A673 (cell line): ENCODE data around the gene RALGPS1. TPM values are rescaled to one million over a fixed set of nuclear protein-coding genes. Genes with fewer than 3 reads are reported as not detected.

Experiments used
- BruUV-seq: library from RNA; stranded (reverse); fragments of 400-500 nt; replicated peaks from 2 replicates; lab custom pipeline; 2021; lab: Mats Ljungman, UMichigan
- CTCF ChIA-PET: fragments of 300-600 bp; sonication (Branson Sonifier 250); formaldehyde crosslinking; loops from one replicate; lab custom pipeline; 2022; ENCODE audit warnings: antibody characterized with exemption; lab: Charles Lee
- POLR2A ChIA-PET: fragments of 300-600 bp; sonication (Branson Sonifier 250); formaldehyde crosslinking; loops from one replicate; lab custom pipeline; 2022; ENCODE audit warnings: antibody characterized with exemption; ENCODE audit not compliant: low non-redundant PET; lab: Charles Lee
- DNase-seq: peaks from one replicate; pipeline ENCODE4 v3.0.0-alpha.2; 2015; ENCODE audit warnings: low spot score
- H3K27ac ChIP-seq: fragments of 200-600 bp; sonication (generic); 2 replicates; pipeline ENCODE4 v1.5.1; 2016; ENCODE audit warnings: mixed run types, low read depth, mild to moderate bottlenecking, mixed read lengths, antibody characterized with exemption, low read length; ENCODE audit not compliant: poor library complexity, severe bottlenecking
- H3K27me3 ChIP-seq: fragments of 200-600 bp; sonication (generic); replicated peaks from 2 replicates; pipeline ENCODE4 v1.6.1; 2017; ENCODE audit warnings: mixed run types, low read depth, mild to moderate bottlenecking, mixed read lengths, antibody characterized with exemption, low read length; ENCODE audit not compliant: insufficient read depth, poor library complexity
- H3K36me3 ChIP-seq: fragments of 200-600 bp; sonication (generic); 2 replicates; pipeline ENCODE4 v1.6.1; 2016; ENCODE audit warnings: mixed run types, mild to moderate bottlenecking, mixed read lengths, antibody characterized with exemption, low read length; ENCODE audit not compliant: insufficient read depth, poor library complexity, severe bottlenecking
- H3K4me1 ChIP-seq: fragments of 200-600 bp; sonication (generic); 2 replicates; pipeline ENCODE4 v1.6.1; 2017; ENCODE audit warnings: mixed run types, mild to moderate bottlenecking, mixed read lengths, antibody characterized with exemption, low read length; ENCODE audit not compliant: insufficient read depth, poor library complexity, severe bottlenecking
- H3K4me3 ChIP-seq: fragments of 200-600 bp; sonication (generic); 2 replicates; pipeline ENCODE4 v1.5.1; 2016; ENCODE audit warnings: low read depth, mixed run types, mild to moderate bottlenecking, mixed read lengths, low read length; ENCODE audit not compliant: poor library complexity, severe bottlenecking
- H3K9me3 ChIP-seq: fragments of 200-600 bp; sonication (generic); 2 replicates; pipeline ENCODE4 v1.6.1; 2016; ENCODE audit warnings: mixed run types, low read depth, mild to moderate bottlenecking, mixed read lengths, antibody characterized with exemption, low read length; ENCODE audit not compliant: poor library complexity, severe bottlenecking
- CTCF ChIP-seq: fragments of 300-800, 200-600 bp; sonication (generic); conservative IDR thresholded peaks from 2 replicates; pipeline ENCODE4 v1.5.1; 2017; ENCODE audit warnings: low read depth, mild to moderate bottlenecking, antibody characterized with exemption, low read length, moderate library complexity, mixed read lengths
- EZH2 ChIP-seq: fragments of 200-600 bp; sonication (generic); IDR thresholded peaks from 2 replicates; pipeline ENCODE4 v1.6.1; 2017; ENCODE audit warnings: borderline replicate concordance, low read depth, mild to moderate bottlenecking, mixed read lengths, antibody characterized with exemption, low read length; ENCODE audit not compliant: poor library complexity, severe bottlenecking
- intact Hi-C: fragments of 100-400 bp; cut with micrococcal nuclease; formaldehyde crosslinking; loops from one replicate; pipeline ENCODE4 v1.10.0; 2022; ENCODE audit not compliant: unreplicated experiment
- total RNA-seq: library from RNA; stranded (reverse); gene quantifications from 2 replicates; pipeline ENCODE4 v1.2.3, GENCODE V29; 2021

RALGPS1 gene
- total RNA-seq, 1 experiment from 2014 or later = 3.9 TPM

DNA sequence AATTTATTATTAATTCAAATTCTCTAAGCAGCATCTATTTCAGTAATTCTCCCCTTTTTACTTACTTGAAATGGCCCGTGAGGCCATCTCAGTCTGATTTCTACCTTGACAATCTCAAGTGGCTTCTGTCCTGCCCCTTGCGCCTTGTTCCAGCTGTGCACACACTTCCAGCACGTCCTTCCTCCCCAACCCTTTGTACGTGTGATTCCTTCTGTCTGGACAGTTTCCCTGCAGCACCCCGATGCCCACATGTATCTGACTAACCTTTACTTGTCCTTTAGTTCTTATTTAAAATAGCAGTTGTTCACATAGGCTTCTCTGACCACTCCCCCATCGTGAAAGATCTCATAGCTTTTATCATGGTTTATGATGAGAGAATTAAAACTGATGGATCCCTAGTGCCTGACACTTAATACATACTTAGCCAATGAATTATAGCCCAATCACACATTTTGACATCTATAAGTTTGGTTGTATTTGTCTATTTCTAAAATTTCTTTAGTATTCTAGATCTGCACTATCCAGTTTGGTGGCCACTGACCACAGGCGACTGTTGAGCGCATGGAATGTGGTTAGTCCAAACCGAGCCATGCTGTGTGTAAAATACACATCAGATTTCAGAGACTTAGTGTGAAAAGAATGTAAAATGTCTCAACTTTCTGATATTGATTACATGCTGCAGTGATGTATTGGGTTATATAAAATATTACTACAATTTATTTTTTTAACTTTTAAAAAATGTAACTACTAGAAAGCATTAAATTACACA lies 39.9 kb upstream of the RALGPS1 start:
- POLR2A ChIA-PET = no interaction called here
- no peak for TF ChIP-seq EZH2
- no peak for TF ChIP-seq CTCF
- H3K27ac ChIP-seq = no peak overlapping the region
- CTCF ChIA-PET = no interaction called here
- no peaks in the 10 kb centered on the region for H3K27me3 ChIP-seq
- H3K9me3 ChIP-seq = no peaks in the 10 kb centered on the region
- no peak for DNase-seq
- peaks cover 2% of the 10 kb centered on the region for H3K36me3 ChIP-seq
- intact Hi-C loops = no loop called here
- BruUV-seq = no TSS peak
- H3K4me3 ChIP-seq = no peak overlapping the region
- peaks cover 5% of the 10 kb centered on the region for H3K4me1 ChIP-seq

- intact Hi-C loops = no loop called here
- POLR2A ChIA-PET = no interaction called here
- CTCF ChIA-PET = interaction anchor here (0.6 kb wide), 1 partner anchor 29 kb away, joined by 4 read pairs; no protein-coding TSS in a partner anchor
- H3K27ac ChIP-seq = no peak overlapping the region
- no peak overlapping the region for H3K4me3 ChIP-seq
- no peaks in the 10 kb centered on the region for H3K27me3 ChIP-seq
- DNase-seq = peak; percentile 19
- TF ChIP-seq EZH2 (no peak), CTCF (no peak)
- H3K9me3 ChIP-seq = no peaks in the 10 kb centered on the region
- BruUV-seq = no TSS peak
- peaks cover 5% of the 10 kb centered on the region for H3K4me1 ChIP-seq
- H3K36me3 ChIP-seq = peaks cover 4% of the 10 kb centered on the region
Measured at GRCh38 chr9:126875756-126876510, 38.6 kb upstream of the RALGPS1 start.

- ChIA-PET POLR2A (no interaction called here), CTCF (no interaction called here)
- H3K27ac ChIP-seq = no peak overlapping the region
- intact Hi-C loops = no loop called here
- TF ChIP-seq CTCF (no peak), EZH2 (no peak)
- peaks cover 5% of the 10 kb centered on the region for H3K4me1 ChIP-seq
- H3K4me3 ChIP-seq = no peak overlapping the region
- BruUV-seq = no TSS peak
- DNase-seq = no peak
- no peaks in the 10 kb centered on the region for H3K9me3 ChIP-seq
- H3K36me3 ChIP-seq = peaks cover 7% of the 10 kb centered on the region
- no peaks in the 10 kb centered on the region for H3K27me3 ChIP-seq
Measured at GRCh38 chr9:126876531-126876930, 38.1 kb upstream of the RALGPS1 start.
